ENCODE measurements around the gene GP5.

DNA sequence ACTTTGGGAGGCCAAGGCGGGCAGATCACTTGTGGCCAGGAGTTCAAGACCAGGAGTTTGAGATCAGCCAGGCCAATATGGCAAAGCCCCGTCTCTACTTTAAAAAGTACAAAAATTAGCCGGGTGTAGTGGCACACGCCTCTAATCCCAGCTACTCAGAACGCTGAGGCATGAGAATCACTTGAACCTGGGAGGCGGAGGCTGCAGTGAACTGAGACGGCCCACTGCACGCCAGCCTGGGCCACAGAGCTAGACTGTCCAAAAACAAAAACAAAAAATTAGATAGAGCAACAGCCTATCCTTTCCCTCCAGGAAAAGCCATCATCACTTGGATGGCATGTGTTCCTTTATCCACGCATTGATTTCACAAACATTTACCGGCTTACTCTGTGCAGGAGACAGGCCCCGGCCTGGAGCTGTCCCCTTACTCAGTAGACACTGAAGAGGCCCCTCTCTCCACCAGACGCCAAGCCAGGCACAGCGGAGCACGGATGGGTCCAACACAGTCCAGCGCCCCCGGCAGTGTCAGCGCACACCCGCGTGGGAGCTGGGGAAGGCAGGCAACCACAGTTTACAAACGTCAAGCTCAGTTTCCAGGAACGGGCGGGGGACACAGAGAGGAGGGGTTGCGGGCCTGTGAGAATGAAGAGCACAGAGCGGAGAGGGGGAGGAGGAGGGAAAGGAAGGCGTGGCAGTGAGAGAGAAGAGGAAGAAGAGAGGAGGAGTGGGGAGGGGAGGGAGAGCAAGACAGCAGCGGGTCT lies 3.1 kb downstream of the GP5 start:
- TF ChIP-seq, protein P1, sequence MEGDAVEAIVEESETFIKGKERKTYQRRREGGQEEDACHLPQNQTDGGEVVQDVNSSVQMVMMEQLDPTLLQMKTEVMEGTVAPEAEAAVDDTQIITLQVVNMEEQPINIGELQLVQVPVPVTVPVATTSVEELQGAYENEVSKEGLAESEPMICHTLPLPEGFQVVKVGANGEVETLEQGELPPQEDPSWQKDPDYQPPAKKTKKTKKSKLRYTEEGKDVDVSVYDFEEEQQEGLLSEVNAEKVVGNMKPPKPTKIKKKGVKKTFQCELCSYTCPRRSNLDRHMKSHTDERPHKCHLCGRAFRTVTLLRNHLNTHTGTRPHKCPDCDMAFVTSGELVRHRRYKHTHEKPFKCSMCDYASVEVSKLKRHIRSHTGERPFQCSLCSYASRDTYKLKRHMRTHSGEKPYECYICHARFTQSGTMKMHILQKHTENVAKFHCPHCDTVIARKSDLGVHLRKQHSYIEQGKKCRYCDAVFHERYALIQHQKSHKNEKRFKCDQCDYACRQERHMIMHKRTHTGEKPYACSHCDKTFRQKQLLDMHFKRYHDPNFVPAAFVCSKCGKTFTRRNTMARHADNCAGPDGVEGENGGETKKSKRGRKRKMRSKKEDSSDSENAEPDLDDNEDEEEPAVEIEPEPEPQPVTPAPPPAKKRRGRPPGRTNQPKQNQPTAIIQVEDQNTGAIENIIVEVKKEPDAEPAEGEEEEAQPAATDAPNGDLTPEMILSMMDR (IDR thresholded peaks at IDR 0.05): no peak
- TF ChIP-seq POLR2AphosphoS5 (IDR thresholded peaks at IDR 0.05) (no peak), POLR2A (IDR thresholded peaks at IDR 0.05) (no peak)

Data from prostate gland (tissue), 2 donors.